Colon (tissue), 2 donors: ENCODE measurements around the gene MINDY4.

ENCODE experiments used
- FAIRE-seq: peaks from 2 replicates; lab custom pipeline; 2012; peaks lifted over from hg19 to GRCh38; lab: Jason Lieb, UNC
- donor health status: control.
- donor health status: control.

The MINDY4 gene

DNA sequence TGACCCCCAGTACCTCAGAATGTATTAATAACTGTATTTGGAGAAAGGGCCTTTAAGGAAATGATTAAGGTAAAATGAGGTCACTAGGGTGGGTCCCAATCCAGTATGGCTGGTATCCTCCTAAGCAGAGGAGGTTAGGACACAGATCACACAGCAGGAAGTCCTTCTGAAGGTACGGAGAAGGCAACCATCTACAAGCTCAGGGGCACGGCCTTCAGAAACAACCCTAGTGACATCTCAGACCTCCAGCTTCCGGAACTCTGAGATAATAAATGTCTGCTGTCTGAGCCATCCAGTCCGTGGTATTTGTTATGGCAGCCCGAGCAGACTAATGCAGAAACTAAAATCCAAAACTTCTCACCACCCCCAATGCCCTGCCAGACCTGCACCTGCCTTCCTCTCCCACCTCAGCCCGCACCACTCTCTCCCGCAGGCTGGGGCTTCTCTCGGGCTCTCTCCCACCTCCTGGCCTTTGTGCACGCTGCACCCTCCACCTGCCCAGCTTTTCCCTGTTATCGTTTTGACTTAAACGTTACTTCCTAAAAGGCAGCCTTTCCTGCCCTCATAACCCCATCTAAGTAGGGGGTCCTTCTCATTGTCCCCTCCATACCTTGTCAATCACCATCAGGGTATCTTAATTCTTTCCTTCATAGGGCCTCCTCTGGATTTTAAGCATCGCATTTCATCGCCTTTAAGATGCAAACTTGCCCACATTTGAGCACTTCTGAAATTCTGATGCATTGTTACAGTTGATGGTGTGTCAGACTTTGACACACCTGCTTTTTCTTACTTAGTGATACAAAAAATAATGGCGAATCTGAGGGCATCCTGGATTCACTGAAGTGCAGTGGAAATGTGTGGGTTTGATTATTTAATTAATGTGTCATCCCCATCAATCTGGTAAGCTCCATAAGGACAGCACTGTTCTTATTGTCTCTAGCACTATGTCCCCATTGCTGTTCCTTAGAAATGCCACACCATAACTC lies 108.2 kb downstream of the MINDY4 start:
- no peak for FAIRE-seq

DNA sequence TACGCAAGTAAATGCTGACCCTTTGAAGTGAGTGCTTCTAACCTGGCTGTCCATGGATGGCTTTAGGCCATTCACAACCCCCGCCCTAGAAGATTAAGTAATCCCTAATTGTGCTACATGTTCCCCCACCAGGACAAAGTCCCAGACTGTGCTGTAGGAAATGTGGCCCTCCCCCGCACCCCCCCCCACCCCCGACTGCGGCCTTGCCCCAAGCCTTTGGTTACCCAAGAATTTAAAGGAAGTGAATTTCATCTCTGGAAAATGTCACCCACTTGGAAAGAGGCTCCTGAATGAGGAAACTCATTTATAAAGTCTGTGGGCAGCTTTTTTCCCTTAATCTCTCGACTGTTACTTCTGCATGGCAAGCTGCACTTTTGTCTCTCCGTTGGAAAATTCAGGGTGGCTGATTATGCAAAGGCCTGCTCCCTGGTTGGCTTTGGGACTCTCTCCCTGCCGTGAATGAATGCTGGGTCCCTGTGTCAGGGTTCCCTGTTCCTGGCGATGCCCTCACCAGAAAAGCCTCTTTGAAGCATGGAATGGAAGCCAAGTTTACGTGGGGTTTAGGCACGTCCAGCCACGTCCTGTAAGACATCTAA lies 109.0 kb downstream of the MINDY4 start:
- FAIRE-seq: no peak

DNA sequence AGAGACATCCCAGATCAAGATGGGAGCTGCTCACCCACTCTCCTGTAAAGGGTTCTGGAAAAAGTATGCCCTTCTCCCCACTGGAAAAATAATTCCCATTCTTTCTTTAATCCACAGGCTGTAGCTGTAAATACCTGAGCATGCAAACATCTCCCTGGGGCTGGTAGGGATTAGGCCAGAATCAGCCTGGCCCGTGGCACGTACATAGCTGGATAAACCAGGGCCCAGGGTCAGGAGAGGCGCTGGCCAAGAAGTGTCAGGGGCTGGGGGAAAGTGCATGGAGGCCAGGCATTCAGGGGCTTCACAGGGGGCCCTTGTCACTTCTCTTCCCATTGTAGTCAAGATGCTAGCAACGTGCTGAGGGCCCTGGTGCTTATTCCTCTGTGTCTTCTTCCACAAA lies 109.7 kb downstream of the MINDY4 start:
- no peak for FAIRE-seq

DNA sequence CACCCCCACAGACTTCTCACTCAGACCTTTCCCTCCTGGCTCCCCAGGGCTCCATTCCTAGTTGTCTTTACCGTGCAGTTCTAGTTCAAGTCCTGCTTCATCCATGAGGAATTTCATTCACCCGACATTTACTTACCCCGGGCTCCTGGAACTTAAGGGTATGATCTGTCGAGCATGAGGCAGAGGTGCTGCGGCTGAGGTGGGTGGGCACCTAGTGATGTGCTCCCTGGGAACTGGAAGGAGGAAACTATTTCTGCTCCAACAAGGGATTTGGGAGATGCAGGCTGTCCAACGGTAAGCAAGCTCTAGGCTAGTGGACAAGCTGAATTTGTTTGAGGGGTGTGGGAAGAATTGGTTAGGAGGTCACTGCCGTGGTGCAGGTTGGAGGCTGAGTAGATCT lies 110.2 kb downstream of the MINDY4 start:
- FAIRE-seq: no peak

DNA sequence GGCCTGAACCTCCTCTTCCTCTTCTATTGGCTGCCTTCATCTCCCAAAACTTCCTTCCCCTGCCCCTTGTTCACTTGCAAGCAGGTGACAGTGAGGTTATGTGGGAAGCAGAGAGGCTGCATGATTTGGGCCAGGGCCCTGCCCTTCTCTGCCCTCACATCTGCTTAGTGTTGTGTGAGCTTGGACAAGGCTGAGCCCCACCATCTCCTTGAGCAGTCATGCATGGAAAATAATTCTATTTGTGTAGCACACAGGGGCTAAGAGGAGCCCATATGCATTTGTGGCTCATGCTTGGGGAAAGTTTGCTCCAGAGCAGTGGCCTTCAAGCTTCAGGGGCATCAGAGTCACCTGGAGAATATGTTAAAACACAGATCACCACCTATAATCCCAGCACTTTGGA lies 113.7 kb downstream of the MINDY4 start:
- no peak for FAIRE-seq

DNA sequence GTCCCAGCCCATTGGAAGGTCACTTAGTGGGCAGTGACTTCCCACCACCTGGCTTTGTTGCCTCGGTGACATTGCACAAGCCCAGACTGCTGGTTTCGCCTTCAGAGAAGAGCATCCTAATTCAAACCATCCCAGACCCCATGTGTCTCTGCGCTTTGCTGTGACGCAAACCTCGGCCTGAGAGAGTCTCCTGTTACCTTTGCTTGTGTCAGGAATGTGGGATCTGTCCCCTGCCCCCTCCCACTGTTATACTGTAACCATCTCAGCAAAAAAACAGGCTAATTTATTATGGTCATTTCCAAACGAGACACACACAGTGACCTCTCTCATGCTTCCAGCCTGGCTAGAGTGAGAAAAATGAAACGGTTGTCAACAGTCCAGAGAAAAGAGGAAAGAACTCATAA lies 115.4 kb downstream of the MINDY4 start:
- no peak for FAIRE-seq

DNA sequence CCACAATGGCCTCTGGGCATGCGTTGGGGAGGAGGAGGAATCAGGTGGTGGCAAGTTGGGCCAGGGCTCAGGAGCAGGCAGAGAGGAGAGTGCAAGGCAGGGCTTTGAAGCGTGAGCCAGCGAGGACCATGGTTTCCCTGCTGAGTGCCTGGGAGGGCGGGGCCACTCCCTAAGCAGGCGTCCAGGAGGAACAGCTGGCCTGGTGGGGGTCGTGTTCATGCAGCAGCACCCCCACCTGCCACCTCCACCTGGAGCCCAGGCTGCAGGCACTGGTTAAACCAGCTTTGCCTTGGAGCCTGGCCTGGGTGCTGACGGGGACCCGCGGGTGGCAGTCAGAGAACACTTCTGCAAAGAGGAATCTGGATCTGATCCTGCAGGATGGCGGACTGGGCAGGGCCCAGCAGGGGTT lies 116.3 kb downstream of the MINDY4 start:
- no peak for FAIRE-seq

DNA sequence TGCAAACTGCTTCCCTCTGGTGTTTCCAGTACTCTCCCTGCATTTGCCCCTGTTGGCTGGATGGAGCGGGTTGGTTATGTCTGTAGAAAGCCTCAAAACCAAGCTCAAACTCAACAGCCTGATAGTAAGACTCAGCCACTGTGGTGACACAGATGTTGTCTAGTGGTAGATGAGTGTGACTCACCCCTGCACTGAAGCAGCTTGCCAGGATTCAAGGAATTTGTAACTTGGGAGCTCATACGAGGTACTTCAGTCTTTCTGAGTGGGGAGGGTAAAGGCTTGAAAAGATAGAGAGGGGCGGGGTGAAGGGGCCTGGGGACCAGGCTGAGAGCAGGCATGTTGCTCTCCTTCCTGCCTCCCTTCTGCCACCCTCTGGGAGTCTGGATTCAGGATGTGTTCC lies 117.5 kb downstream of the MINDY4 start:
- no peak for FAIRE-seq

DNA sequence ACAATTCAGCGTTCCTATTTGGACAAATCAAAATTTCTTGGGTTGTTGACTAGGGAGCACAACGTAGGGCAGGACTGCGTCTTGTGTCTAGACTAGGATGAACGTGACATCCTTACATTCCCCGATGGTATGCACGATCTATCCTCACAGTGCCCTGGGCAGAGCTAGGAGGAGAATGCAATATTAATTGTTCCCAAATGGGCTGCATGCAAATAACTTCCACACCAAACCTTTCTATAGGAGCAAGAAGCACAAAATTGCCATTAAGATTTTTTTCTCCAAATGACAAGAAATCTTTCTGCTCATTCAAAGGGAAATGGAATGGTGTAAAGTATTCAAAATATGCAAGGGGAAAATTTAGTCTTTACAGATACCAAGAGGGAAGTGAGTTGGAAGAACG lies 119.0 kb downstream of the MINDY4 start:
- FAIRE-seq: no peak

DNA sequence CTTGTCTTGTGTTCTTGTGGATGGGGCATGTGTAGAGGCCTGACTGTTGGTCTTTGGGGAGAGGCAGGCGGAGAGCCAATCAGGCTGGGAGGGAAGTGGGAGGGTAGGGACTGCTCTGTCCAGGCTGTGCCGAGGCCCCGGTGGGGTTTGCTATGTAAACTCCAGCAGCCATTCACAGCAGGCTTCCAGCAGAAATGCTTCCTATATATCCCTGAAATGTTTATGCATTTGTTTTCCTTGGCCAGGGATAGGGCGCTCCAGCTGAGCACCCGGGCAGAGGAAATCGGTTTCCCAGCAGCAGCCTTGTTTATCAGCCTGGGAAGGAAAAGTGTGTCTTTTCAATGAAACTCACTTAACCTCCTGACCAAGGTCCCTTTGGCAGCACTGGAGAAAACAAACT lies 122.1 kb downstream of the MINDY4 start:
- no peak for FAIRE-seq

DNA sequence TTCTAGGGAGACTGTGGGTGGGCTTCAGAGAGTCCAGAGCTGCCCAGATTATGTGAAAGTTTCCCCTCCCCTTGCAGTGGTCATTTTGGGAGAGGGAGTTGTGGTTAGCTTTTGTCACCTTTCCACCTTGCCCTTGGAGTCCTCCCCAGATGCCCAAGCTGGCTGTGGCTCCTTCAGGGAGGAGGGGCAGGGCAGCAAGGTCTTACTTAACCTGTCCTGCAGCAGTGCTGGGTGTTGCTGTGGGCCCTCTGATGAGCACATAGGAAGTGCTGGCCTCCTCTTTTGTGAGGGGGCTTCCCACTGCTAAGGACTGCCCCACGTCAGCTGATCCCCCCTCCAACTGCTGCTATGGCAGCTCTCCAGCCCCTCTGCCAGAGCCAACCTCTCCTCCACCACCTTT lies 122.8 kb downstream of the MINDY4 start:
- FAIRE-seq: no peak

DNA sequence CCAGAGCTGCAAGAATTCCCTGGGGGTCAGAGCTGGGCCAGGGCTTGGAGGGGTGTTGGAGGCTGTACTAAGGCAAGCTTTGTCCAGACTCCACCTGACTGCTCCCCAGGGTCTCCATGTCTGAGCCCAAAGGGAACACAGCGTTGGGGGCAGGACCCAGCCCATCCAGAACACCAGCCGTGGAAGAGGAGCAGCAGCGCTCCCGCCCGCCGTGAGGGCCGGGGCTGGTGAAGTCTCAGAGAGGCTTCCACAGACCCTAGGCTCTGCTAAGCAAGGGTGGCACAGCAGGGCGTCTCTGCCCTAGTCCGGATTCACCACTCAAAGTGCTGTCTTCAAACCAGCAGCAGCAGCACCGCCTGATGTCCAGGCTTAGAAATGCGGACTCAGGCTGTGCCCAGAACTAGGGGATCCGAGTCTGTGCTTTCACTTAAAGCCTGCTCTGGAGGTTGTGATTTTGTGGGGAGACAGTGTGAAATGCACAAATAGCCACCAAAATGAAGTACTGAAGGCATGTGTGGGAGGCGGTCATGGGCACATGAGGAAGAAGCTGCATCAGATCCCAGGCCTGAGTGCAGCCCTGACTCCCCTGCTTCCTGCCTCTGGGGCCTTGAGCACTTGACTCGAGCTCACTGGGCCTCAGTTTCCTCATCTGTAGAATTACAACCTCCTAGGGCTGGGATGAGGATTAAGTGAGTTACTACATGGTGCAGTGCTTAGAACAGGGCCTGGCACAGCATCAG lies 123.8 kb downstream of the MINDY4 start:
- FAIRE-seq: no peak

DNA sequence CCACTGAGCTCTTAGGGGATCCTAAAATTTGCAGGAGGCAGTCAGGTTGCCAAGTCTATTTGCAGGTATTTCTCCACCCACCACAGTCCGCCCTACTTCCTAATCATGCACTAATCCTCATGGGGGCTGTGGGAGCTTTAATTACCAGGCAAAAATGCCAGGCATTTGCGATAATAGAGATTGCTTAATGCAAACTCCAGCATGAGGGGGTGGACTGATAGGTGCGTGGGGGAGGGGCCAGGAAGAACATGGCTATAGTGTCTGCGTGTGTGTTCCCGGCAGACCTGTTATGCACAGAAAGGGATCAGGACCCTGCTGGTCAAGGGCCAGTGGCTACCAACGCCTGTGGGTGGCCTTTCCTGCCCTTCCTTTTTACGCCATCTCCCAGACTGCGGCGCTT lies 124.8 kb downstream of the MINDY4 start:
- no peak for FAIRE-seq

DNA sequence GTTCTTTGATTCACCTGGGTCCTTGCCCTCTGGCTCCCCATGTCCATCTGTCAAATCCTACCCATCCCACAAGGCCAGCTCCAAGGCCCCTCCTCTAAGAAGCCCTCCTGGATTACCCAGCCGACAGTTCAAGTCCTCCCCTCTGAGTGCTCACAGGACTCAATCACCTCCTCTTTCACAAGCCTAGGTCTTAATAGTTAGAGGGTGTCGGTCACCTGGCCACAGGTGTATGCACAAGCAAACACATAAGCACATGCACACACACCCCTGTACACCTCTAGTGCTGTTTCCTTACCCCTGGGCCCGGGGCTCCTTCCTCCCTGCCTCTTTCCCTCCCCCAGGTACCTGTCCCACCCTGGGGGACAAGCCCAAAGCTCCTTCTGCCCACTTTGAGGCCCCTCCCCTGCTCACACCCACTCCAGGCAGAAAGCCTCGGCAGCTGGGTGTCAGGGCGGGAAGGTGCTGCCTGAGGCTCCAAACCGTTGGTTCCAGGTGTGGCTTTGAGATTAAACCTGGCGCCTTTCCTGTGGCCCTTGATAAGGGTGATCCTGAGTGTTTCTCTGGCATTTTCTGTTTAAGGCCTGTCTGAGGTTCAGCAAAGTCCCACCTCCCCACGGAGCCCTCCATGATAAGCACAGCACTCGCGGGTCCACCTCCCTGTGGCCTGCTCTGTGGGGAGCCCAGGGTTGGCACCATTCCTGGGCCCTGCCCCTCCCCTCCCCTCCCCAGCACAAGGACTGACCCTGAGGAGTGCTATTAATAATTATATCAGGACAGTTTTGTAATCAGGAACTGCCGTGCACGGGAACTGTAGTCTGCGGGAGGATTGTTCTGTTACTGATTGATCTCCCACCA lies 125.8 kb downstream of the MINDY4 start:
- no peak for FAIRE-seq

DNA sequence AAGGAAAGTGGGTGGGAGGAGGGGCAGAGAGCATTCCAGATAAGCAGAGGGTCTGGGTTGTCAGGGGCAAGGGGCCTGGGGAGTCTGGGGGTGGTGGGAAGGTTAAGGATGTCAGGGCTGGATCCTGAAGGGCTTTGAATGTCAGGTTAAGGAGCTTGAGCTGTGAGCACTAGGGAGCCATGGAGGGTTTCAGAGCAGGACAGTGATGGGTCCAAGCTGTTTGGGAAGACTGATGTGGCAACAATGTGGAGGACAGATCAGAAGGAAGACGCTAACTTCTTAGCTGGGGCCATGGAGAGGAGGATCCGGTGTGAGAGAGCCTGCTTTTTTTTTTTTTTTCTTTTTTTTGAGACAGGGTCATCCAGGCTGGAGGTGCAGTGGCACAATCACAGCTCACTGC lies 126.6 kb downstream of the MINDY4 start:
- FAIRE-seq: no peak

DNA sequence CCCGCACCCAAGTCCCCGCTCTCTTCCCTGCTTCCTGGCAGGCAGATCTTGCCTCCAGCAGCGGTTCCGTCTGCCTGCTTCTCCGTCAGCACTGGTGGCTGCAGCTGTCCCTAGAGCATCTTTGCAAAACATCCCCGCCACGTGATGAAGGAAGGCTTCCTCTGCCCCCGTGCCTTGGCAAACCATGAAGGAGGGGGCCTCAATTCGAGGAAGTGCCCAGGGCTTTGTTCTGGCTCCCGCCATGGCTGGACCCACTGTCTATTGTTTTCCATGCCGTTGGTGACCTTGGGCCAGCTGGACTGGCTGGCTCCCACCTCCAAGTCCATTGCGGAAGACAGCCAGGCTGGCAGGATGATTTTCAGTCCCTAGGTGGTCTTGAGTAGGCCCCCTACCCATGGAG lies 127.2 kb downstream of the MINDY4 start:
- FAIRE-seq: no peak

DNA sequence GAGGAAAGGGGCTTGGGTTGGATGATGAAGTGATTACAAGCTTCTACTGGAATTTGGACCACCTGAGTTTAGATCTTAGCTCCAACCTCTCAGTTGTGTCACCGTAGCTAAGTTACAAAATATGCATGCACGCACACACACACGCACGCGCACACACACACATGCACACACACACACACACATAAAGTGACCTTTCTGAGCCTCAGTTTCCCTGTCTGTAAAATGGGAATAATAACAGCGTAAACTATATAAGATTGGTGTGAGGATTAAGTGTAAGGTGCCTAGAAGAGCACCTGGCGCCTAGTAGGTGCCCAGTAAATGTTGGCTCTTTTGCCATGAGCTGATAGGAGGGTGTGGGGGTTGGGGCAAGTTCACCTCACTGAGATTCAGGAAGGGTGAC lies 127.8 kb downstream of the MINDY4 start:
- FAIRE-seq: no peak

DNA sequence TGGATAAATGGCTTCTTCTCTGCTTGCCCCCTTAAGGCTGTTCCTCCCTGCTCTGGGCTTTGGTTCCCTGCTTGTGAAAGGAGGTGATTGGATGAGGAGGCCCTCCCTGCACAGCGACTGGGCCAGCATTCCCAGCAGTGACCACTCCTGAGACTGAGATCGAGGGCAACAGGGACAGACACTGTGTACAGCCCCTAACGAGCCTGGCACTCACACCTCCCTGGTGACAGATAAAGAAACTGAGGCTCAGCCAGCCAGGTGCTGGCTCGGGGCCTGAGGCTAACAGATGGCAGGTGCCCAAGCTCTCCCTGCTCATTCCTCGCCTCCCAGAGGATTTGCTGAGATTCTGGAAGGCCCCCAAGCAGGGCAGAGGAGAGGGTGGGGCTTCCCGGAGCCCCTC lies 128.4 kb downstream of the MINDY4 start:
- no peak for FAIRE-seq

DNA sequence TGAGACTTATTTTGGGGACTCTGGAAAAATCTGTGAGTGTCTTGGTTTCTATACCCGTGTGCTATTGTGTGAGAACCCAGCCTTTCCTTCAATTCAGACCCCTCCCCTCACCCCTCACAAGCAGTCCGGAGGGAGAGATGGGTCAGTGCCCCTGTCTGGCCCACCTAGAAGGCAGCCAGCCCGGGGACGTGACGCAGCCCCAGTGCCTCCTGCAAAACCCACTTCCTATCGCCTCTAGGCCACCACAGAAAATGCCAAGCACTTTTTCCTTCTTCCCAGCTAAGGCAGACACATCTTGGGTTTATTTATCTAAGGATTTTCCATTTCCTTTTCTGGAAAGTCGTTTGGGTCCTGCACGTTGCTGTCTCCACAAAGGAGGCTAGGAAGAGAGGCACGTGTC lies 128.8 kb downstream of the MINDY4 start:
- FAIRE-seq: no peak

DNA sequence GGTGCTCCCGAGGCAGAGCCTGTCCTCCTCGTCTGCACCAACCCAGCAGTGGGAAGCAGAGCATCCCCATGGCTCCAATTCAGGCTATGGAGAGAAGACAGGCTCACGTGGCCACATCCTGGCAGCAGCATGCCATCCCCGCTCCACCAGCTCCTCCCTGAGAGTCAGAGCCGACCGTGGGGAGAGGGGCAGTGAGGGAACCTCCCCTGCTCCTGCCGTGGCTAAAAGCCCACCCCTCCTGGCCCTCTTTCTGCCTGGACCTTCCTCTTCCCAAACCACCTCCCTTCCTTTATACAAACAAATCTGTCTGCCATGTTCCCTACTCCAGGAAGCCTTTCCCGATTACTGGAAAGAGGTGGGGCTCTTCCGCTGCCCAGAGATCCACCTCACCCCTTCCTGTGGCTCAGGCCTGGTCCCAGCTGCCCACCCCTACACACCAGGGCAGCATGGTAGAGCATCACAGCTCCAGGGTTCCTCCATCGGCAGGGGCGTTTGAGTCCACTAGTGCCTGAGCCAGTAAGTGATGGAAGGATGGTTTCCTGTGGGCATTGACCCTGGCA lies 129.7 kb downstream of the MINDY4 start:
- FAIRE-seq: no peak

DNA sequence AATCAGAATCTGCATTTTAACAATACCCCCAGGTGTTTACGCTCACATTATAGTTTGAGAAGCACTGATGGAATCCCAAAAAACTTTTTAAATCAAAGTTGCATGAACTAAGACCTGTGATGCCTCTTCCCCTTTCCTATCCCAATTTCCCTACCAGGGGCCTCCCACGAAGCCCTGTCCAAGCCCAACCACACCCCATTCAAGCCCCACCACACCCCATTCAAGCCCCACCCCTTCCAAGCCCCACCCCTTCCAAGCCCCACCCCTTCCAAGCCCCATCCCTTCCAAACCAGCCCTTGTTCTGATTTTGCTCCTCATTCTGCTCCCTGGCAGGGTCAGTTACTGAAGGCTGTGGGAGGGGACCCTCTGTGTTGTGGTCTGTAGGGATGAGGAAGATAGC lies 130.6 kb downstream of the MINDY4 start:
- FAIRE-seq: no peak

DNA sequence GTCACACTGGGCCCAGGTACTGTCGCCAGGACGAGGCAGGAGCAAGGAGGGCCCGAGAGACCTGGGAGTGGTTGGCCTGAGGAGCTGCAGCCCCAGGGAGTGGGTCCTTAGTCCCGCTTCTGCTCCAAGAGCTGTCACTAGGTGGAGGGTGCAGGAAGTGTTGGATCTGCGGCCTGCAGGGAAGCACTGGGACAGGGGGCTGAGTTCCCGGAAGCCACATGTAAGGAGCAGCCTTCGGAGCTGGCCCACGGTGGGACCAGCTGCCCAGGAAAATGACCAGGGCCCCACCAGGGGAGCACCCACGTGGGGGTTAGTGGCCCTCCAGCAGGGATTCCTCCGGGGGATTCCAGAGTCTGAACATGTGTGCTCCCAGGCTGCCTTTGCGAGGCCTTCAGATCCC lies 131.2 kb downstream of the MINDY4 start:
- no peak for FAIRE-seq
